ENCODE results near the gene ADIPOR2. TPM values are rescaled to one million over a fixed set of nuclear protein-coding genes. Genes with fewer than 3 reads are reported as not detected.

Gene ADIPOR2
- total RNA-seq, 4 donors from 2014 or later, result 28.2 to 37.4 (median 34.1) TPM

- Histone ChIP-seq H3K27ac (replicated peaks in 1 of 4) (no peak overlapping the region), H3K9me3 (no peaks in the 10 kb centered on the region), H3K36me3 (no peaks in the 10 kb centered on the region), H3K27me3 (peaks cover 0 to 85% (median 23%) of the 10 kb centered on the region in 4 donors), H3K4me3 (no peak overlapping the region), H3K4me1 (peaks cover 0 to 16% (median 8%) of the 10 kb centered on the region in 4 donors)
- DNase-seq (ENCODE audit: extremely low spot score), result no peak
- intact Hi-C loops (cut with DNase I), result no loop called here
- TF ChIP-seq POLR2A (IDR thresholded peaks at IDR 0.05; ENCODE audit: low read depth), result no peak
- no peak for TF ChIP-seq POLR2AphosphoS5 (IDR thresholded peaks at IDR 0.05)
- no peak for TF ChIP-seq CTCF (IDR thresholded peaks at IDR 0.05)
- TF ChIP-seq EP300 (IDR thresholded peaks at IDR 0.05), result no peak
- WGBS, result 82% methylated on average over 8 of the region's 11 CpGs
These were observed 131.8 kb downstream of the ADIPOR2 start for GRCh38 chr12:1822699-1823098.

GRCh38 chr12:1823237-1823636 lies 132.4 kb downstream of the ADIPOR2 start:
- no peak for DNase-seq (ENCODE audit: extremely low spot score)
- Histone ChIP-seq H3K9me3 (no peaks in the 10 kb centered on the region), H3K27me3 (peaks cover 0 to 91% (median 23%) of the 10 kb centered on the region in 4 donors), H3K4me3 (no peak overlapping the region), H3K4me1 (peaks cover 0 to 16% (median 8%) of the 10 kb centered on the region in 4 donors), H3K27ac (replicated peaks in 1 of 4) (no peak overlapping the region), H3K36me3 (no peaks in the 10 kb centered on the region)
- TF ChIP-seq POLR2A (IDR thresholded peaks at IDR 0.05; ENCODE audit: low read depth), result no peak
- TF ChIP-seq POLR2AphosphoS5 (IDR thresholded peaks at IDR 0.05), result no peak
- no peak for TF ChIP-seq CTCF (IDR thresholded peaks at IDR 0.05)
- TF ChIP-seq EP300 (IDR thresholded peaks at IDR 0.05), result no peak
- 88% methylated on average over 4 of the region's 10 CpGs for WGBS
- intact Hi-C loops (cut with DNase I), result no loop called here

- Histone ChIP-seq H3K27me3 (peaks cover 0 to 98% (median 21%) of the 10 kb centered on the region in 4 donors), H3K36me3 (no peaks in the 10 kb centered on the region), H3K4me3 (no peak overlapping the region), H3K27ac (replicated peaks in 1 of 4) (no peak overlapping the region), H3K4me1 (peaks cover 0 to 9% (median 2%) of the 10 kb centered on the region in 4 donors), H3K9me3 (no peaks in the 10 kb centered on the region)
- 84% methylated on average over 10 of the region's 14 CpGs for WGBS
- DNase-seq (ENCODE audit: extremely low spot score), result no peak
- TF ChIP-seq CTCF (IDR thresholded peaks at IDR 0.05) (no peak), EP300 (IDR thresholded peaks at IDR 0.05) (no peak), POLR2A (IDR thresholded peaks at IDR 0.05; ENCODE audit: low read depth) (no peak), POLR2AphosphoS5 (IDR thresholded peaks at IDR 0.05) (no peak)
- intact Hi-C loops (cut with DNase I), result no loop called here
These were observed 134.7 kb downstream of the ADIPOR2 start for GRCh38 chr12:1825382-1826102.

- no peaks in the 10 kb centered on the region for H3K36me3 ChIP-seq
- H3K4me3 ChIP-seq, result no peak overlapping the region
- H3K27ac ChIP-seq (replicated peaks in 1 of 4), result no peak overlapping the region
- no peak for DNase-seq (ENCODE audit: extremely low spot score)
- intact Hi-C loops (cut with DNase I), result no loop called here
- TF ChIP-seq POLR2A (IDR thresholded peaks at IDR 0.05; ENCODE audit: low read depth) (no peak), EP300 (IDR thresholded peaks at IDR 0.05) (no peak), CTCF (IDR thresholded peaks at IDR 0.05) (no peak), POLR2AphosphoS5 (IDR thresholded peaks at IDR 0.05) (no peak)
- H3K27me3 ChIP-seq, result peaks cover 0 to 98% (median 15%) of the 10 kb centered on the region in 4 donors
- 77% methylated on average over 7 of the region's 15 CpGs for WGBS
- H3K9me3 ChIP-seq, result no peaks in the 10 kb centered on the region
- peaks cover 0 to 8% (median 3%) of the 10 kb centered on the region in 4 donors for H3K4me1 ChIP-seq
These were observed 135.5 kb downstream of the ADIPOR2 start for GRCh38 chr12:1826401-1826800.

Data from esophagus muscularis mucosa (tissue), 4 donors.